AG04450 (cell line): ENCODE data around the gene ZNF184. TPM values are rescaled to one million over a fixed set of nuclear protein-coding genes. Genes with fewer than 3 reads are reported as not detected.
"Not testable (repeated sequence)": the region's sequence is repeated elsewhere in the genome, so short reads cannot be mapped to it uniquely, and the experiment has no call there.

Experiments used
- CTCF ChIA-PET: fragments of 300-600, 350-600 bp; formaldehyde crosslinking; extraction: SDS; loops from one replicate; lab custom pipeline; 2022; ENCODE audit warnings: antibody characterized with exemption, inconsistent platforms; lab: Charles Lee
- POLR2A ChIA-PET: fragments of 350-600 bp; formaldehyde crosslinking; extraction: SDS; loops from one replicate; lab custom pipeline; 2021; ENCODE audit warnings: antibody characterized with exemption, inconsistent platforms; lab: Yijun Ruan, JAX
- DNase-seq: peaks from one replicate; pipeline ENCODE4 v3.0.0-alpha.2; 2011; ENCODE audit warnings: low read depth, low spot score
- H3K27ac ChIP-seq: one replicate; pipeline ENCODE4 v1.5.1; 2012; ENCODE audit warnings: low read depth, low read length, control low read depth
- H3K27me3 ChIP-seq: one replicate; pipeline ENCODE4 v1.6.0; 2012; ENCODE audit warnings: low read length; ENCODE audit not compliant: control insufficient read depth, insufficient read depth
- H3K4me3 ChIP-seq: 2 replicates; pipeline ENCODE4 v1.5.1; 2011; ENCODE audit warnings: mild to moderate bottlenecking, low read depth, low read length, control low read depth
- H3K9me3 ChIP-seq: 2 replicates; pipeline ENCODE4 v1.5.1; 2012; ENCODE audit warnings: low read length; ENCODE audit not compliant: control insufficient read depth, insufficient read depth
- CTCF ChIP-seq: IDR thresholded peaks from 2 replicates; pipeline ENCODE4 v1.5.1; 2011; ENCODE audit warnings: low read depth, low read length, control low read depth, inconsistent platforms
- polyA plus RNA-seq: library from polyadenylated mRNA; depleted of rRNA; stranded (reverse); fragments of >200 nt; gene quantifications from 2 replicates; pipeline ENCODE4 v1.2.3, GENCODE V29; 2011

ZNF184 gene
- polyA plus RNA-seq, 1 experiment = 9.9 TPM

GRCh38 chr6:27428502-27428901 is 44.4 kb downstream of the ZNF184 start:
- H3K9me3 ChIP-seq = peaks cover 6% of the 10 kb centered on the region; the same call in 1 of the 2 replicates
- ChIA-PET CTCF (no interaction called here), POLR2A (no interaction called here)
- no peak overlapping the region for H3K27ac ChIP-seq
- no peak for TF ChIP-seq CTCF
- H3K4me3 ChIP-seq = no peak overlapping the region
- H3K27me3 ChIP-seq = no peaks in the 10 kb centered on the region
- no peak for DNase-seq

GRCh38 chr6:27426045-27426620 is 46.8 kb downstream of the ZNF184 start:
- H3K4me3 ChIP-seq = no peak overlapping the region
- TF ChIP-seq CTCF = no peak
- H3K9me3 ChIP-seq = peaks cover 15% of the 10 kb centered on the region
- POLR2A ChIA-PET = no interaction called here
- no peaks in the 10 kb centered on the region for H3K27me3 ChIP-seq
- no peak for DNase-seq
- CTCF ChIA-PET = no interaction called here
- H3K27ac ChIP-seq = no peak overlapping the region

- CTCF ChIA-PET, POLR2A ChIA-PET, H3K4me3 ChIP-seq, DNase-seq, H3K27ac ChIP-seq, H3K27me3 ChIP-seq: not testable (repeated sequence)
- peaks cover 15% of the 10 kb centered on the region for H3K9me3 ChIP-seq
Observed at GRCh38 chr6:27424851-27425250, 48.1 kb downstream of the ZNF184 start.

GRCh38 chr6:27422651-27423332 is 50.1 kb downstream of the ZNF184 start:
- POLR2A ChIA-PET = no interaction called here
- Histone ChIP-seq H3K27ac (no peak overlapping the region), H3K27me3 (no peaks in the 10 kb centered on the region), H3K4me3 (no peak overlapping the region), H3K9me3 (peaks cover 15% of the 10 kb centered on the region)
- no peak for TF ChIP-seq CTCF
- CTCF ChIA-PET = no interaction called here
- no peak for DNase-seq

GRCh38 chr6:27419363-27419762 is 53.5 kb downstream of the ZNF184 start:
- DNase-seq = no peak
- ChIA-PET POLR2A (no interaction called here), CTCF (no interaction called here)
- no peak overlapping the region for H3K27ac ChIP-seq
- no peaks in the 10 kb centered on the region for H3K27me3 ChIP-seq
- H3K9me3 ChIP-seq = peaks cover 9% of the 10 kb centered on the region
- H3K4me3 ChIP-seq = no peak overlapping the region
- no peak for TF ChIP-seq CTCF
